ENCODE data around the gene TIMELESS. TPM values are rescaled to one million over a fixed set of nuclear protein-coding genes. Genes with fewer than 3 reads are reported as not detected.

Gene TIMELESS
- total RNA-seq, 1 donor from 2014 or later = 17.9 TPM

DNA sequence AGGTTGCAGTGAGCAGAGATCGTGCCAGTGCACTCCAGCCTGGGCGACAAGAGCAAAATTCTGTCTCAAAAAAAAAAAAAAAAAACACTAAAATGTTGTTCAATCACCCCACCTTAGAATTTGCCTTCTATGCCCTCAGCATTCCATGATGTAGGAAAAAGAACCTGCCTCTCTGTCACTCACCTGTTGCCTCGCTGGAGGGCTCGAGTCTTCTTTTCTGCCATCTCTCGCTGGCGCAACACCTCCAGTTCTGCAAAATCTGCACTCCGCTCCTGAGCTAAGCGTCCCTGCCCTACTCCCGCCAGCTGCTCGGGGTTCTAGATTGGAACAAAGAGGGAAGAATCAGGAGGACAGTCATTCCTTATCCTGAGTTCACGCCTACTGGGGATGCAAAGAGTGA is 17.9 kb downstream of the TIMELESS start:
- TF ChIP-seq, protein P1, sequence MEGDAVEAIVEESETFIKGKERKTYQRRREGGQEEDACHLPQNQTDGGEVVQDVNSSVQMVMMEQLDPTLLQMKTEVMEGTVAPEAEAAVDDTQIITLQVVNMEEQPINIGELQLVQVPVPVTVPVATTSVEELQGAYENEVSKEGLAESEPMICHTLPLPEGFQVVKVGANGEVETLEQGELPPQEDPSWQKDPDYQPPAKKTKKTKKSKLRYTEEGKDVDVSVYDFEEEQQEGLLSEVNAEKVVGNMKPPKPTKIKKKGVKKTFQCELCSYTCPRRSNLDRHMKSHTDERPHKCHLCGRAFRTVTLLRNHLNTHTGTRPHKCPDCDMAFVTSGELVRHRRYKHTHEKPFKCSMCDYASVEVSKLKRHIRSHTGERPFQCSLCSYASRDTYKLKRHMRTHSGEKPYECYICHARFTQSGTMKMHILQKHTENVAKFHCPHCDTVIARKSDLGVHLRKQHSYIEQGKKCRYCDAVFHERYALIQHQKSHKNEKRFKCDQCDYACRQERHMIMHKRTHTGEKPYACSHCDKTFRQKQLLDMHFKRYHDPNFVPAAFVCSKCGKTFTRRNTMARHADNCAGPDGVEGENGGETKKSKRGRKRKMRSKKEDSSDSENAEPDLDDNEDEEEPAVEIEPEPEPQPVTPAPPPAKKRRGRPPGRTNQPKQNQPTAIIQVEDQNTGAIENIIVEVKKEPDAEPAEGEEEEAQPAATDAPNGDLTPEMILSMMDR (IDR thresholded peaks at IDR 0.05; ENCODE audit: partially characterized antibody, unreplicated experiment) = no peak
- no peaks in the 10 kb centered on the region for H3K4me1 Mint-ChIP-seq (ENCODE audit: low read depth, unreplicated experiment)
- H3K36me3 Mint-ChIP-seq (ENCODE audit: unreplicated experiment) = no peaks in the 10 kb centered on the region
- no peak for DNase-seq
- H3K9me3 Mint-ChIP-seq (ENCODE audit: unreplicated experiment) = peaks cover 3% of the 10 kb centered on the region
- H3K4me3 Mint-ChIP-seq (ENCODE audit: unreplicated experiment) = no peak overlapping the region
- H3K27me3 Mint-ChIP-seq (ENCODE audit: unreplicated experiment) = peaks cover 4% of the 10 kb centered on the region
- H3K27ac Mint-ChIP-seq (ENCODE audit: unreplicated experiment) = no peak overlapping the region

DNA sequence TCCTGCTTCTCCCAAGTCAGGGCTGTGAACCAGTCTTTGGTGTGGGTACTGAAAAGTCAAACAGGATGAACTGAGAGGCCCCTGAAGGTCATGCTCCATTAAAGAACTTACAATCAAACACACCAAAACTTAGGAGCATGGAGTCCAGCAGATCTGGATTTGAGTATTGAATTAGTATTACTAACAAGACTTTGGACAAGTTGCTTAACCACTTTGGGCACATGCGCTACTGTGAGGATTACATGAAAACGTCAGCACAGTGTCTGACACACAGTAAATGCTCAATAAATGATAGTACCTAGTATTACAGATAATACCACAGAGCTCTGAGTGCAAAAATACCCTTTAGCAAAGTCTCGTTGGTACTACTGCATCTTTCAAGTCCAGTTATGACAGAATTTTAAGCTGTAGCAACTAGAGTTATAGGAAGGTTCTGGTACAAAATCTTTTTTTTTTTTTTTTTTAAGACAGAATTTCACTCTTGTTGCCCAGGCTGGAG is 23.2 kb downstream of the TIMELESS start:
- no peak for DNase-seq
- H3K4me1 Mint-ChIP-seq (ENCODE audit: low read depth, unreplicated experiment) = no peaks in the 10 kb centered on the region
- TF ChIP-seq, protein P1 (IDR thresholded peaks at IDR 0.05; ENCODE audit: partially characterized antibody, unreplicated experiment) = no peak
- H3K27ac Mint-ChIP-seq (ENCODE audit: unreplicated experiment) = no peak overlapping the region
- H3K9me3 Mint-ChIP-seq (ENCODE audit: unreplicated experiment) = peaks cover 3% of the 10 kb centered on the region
- H3K36me3 Mint-ChIP-seq (ENCODE audit: unreplicated experiment) = no peaks in the 10 kb centered on the region
- no peak overlapping the region for H3K4me3 Mint-ChIP-seq (ENCODE audit: unreplicated experiment)
- peaks cover 2% of the 10 kb centered on the region for H3K27me3 Mint-ChIP-seq (ENCODE audit: unreplicated experiment)

DNA sequence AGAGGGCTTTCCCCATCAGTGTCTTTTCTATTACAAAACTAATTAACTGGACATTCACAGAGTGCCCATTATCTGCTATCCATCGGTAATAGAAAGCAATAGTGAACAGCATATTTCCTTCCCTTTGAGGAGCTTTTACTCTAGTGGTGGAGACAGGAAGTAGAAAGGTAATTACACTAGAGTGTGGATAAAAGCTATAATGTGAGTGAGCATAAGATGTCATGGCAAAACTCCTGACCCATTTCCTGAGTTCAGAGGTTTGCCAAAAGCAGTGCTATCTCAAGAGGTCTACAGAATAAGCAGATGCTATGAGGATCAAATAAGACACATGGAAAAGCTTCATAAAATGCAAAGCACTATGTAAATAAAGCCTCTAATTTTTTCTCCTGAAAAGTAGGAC is 24.0 kb downstream of the TIMELESS start:
- no peaks in the 10 kb centered on the region for H3K4me1 Mint-ChIP-seq (ENCODE audit: low read depth, unreplicated experiment)
- H3K9me3 Mint-ChIP-seq (ENCODE audit: unreplicated experiment) = peaks cover 3% of the 10 kb centered on the region
- H3K27ac Mint-ChIP-seq (ENCODE audit: unreplicated experiment) = no peak overlapping the region
- TF ChIP-seq, protein P1 (IDR thresholded peaks at IDR 0.05; ENCODE audit: partially characterized antibody, unreplicated experiment) = no peak
- no peak overlapping the region for H3K4me3 Mint-ChIP-seq (ENCODE audit: unreplicated experiment)
- no peaks in the 10 kb centered on the region for H3K36me3 Mint-ChIP-seq (ENCODE audit: unreplicated experiment)
- peaks cover 2% of the 10 kb centered on the region for H3K27me3 Mint-ChIP-seq (ENCODE audit: unreplicated experiment)
- DNase-seq = no peak

DNA sequence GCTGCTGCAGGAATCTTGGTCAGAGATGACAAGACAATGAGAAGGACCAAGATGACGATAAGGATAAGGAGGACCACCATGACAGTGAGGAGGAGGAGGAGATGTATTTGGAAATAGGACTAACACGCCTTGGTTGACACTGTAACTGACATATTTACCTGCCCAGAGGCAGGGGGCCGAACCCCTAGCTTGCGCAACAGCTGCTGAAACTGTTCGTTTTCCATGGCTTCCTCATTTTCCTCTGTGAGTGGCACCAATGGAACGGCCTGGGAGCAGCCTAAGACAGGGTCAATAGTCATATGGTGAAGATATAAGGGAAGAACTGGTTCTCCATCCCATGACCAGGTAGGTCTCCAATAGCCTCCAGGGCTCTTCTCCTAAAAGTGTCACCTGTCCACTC is 28.8 kb downstream of the TIMELESS start:
- no peaks in the 10 kb centered on the region for H3K27me3 Mint-ChIP-seq (ENCODE audit: unreplicated experiment)
- TF ChIP-seq, protein P1 (IDR thresholded peaks at IDR 0.05; ENCODE audit: partially characterized antibody, unreplicated experiment) = no peak
- H3K9me3 Mint-ChIP-seq (ENCODE audit: unreplicated experiment) = no peaks in the 10 kb centered on the region
- no peak for DNase-seq
- H3K4me1 Mint-ChIP-seq (ENCODE audit: low read depth, unreplicated experiment) = no peaks in the 10 kb centered on the region
- no peak overlapping the region for H3K27ac Mint-ChIP-seq (ENCODE audit: unreplicated experiment)
- no peak overlapping the region for H3K4me3 Mint-ChIP-seq (ENCODE audit: unreplicated experiment)
- no peaks in the 10 kb centered on the region for H3K36me3 Mint-ChIP-seq (ENCODE audit: unreplicated experiment)

DNA sequence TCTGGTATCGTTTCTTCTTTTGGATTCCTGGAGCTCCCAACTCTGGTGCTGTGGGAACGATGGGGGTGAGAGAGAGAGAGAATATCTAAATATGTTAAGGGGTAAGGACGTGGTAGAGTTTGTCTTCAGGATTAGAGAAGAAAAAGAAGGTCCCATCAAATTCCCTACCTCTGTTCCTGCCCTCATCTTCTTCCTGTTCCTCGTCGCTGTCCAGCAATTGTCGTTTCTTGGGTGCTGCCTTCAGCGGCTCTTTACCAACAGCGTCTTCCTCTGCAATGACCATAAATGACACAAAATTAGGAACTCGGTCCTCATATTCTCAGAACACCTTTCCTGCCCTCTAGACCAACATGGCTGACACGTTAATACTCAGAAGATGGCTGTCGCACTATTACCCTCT is 31.5 kb downstream of the TIMELESS start:
- Mint-ChIP-seq H3K36me3 (ENCODE audit: unreplicated experiment) (no peaks in the 10 kb centered on the region), H3K9me3 (ENCODE audit: unreplicated experiment) (no peaks in the 10 kb centered on the region), H3K4me1 (ENCODE audit: low read depth, unreplicated experiment) (no peaks in the 10 kb centered on the region), H3K27ac (ENCODE audit: unreplicated experiment) (no peak overlapping the region), H3K27me3 (ENCODE audit: unreplicated experiment) (no peaks in the 10 kb centered on the region), H3K4me3 (ENCODE audit: unreplicated experiment) (no peak overlapping the region)
- no peak for DNase-seq
- TF ChIP-seq, protein P1 (IDR thresholded peaks at IDR 0.05; ENCODE audit: partially characterized antibody, unreplicated experiment) = no peak
